Measurements from ENCODE around the gene SCG2. TPM values are rescaled to one million over a fixed set of nuclear protein-coding genes. Genes with fewer than 3 reads are reported as not detected.

SCG2 gene
- total RNA-seq, 1 donor: 0.86 TPM

GRCh38 chr2:223643309-223643708, 41.1 kb upstream of the SCG2 start:
- TF ChIP-seq CTCF (IDR thresholded peaks at IDR 0.05; ENCODE audit: insufficient read depth, low read depth, low read length): no peak
- peak; percentile 78 for DNase-seq (ENCODE audit: low read depth)
- no peak overlapping the region for H3K4me3 ChIP-seq (ENCODE audit: low read depth, low read length)

- no peak for TF ChIP-seq CTCF (IDR thresholded peaks at IDR 0.05; ENCODE audit: insufficient read depth, low read depth, low read length)
- H3K4me3 ChIP-seq (ENCODE audit: low read depth, low read length): no peak overlapping the region
- peak; percentile 86 for DNase-seq (ENCODE audit: low read depth)
These were observed 40.3 kb upstream of the SCG2 start for GRCh38 chr2:223642506-223642905.

GRCh38 chr2:223641082-223641481, 38.9 kb upstream of the SCG2 start:
- DNase-seq (ENCODE audit: low read depth): peak; percentile 97
- H3K4me3 ChIP-seq (ENCODE audit: low read depth, low read length): no peak overlapping the region
- TF ChIP-seq CTCF (IDR thresholded peaks at IDR 0.05; ENCODE audit: insufficient read depth, low read depth, low read length): no peak

- no peak for TF ChIP-seq CTCF (IDR thresholded peaks at IDR 0.05; ENCODE audit: insufficient read depth, low read depth, low read length)
- H3K4me3 ChIP-seq (ENCODE audit: low read depth, low read length): no peak overlapping the region
- DNase-seq (ENCODE audit: low read depth): peak; percentile 46
These were observed 32.9 kb upstream of the SCG2 start for GRCh38 chr2:223635080-223635479.

GRCh38 chr2:223634238-223634637, 32.1 kb upstream of the SCG2 start:
- no peak for TF ChIP-seq CTCF (IDR thresholded peaks at IDR 0.05; ENCODE audit: insufficient read depth, low read depth, low read length)
- DNase-seq (ENCODE audit: low read depth): no peak
- H3K4me3 ChIP-seq (ENCODE audit: low read depth, low read length): no peak overlapping the region

- DNase-seq (ENCODE audit: low read depth): no peak
- no peak overlapping the region for H3K4me3 ChIP-seq (ENCODE audit: low read depth, low read length)
- no peak for TF ChIP-seq CTCF (IDR thresholded peaks at IDR 0.05; ENCODE audit: insufficient read depth, low read depth, low read length)
These were observed 31.5 kb upstream of the SCG2 start for GRCh38 chr2:223633656-223634055.

- DNase-seq (ENCODE audit: low read depth): no peak
- H3K4me3 ChIP-seq (ENCODE audit: low read depth, low read length): no peak overlapping the region
- TF ChIP-seq CTCF (IDR thresholded peaks at IDR 0.05; ENCODE audit: insufficient read depth, low read depth, low read length): no peak
These were observed 30.7 kb upstream of the SCG2 start for GRCh38 chr2:223632826-223633225.

All from fibroblast of villous mesenchyme (primary cell).